A673 (cell line): ENCODE results near the gene PRKCI. TPM values are rescaled to one million over a fixed set of nuclear protein-coding genes. Genes with fewer than 3 reads are reported as not detected.
"Not testable (repeated sequence)": the region's sequence is repeated elsewhere in the genome, so short reads cannot be mapped to it uniquely, and the experiment has no call there.

Source experiments
- BruUV-seq: library from RNA; stranded (reverse); fragments of 400-500 nt; replicated peaks from 2 replicates; lab custom pipeline; 2021; lab: Mats Ljungman, UMichigan
- CTCF ChIA-PET: fragments of 300-600 bp; sonication (Branson Sonifier 250); formaldehyde crosslinking; loops from one replicate; lab custom pipeline; 2022; ENCODE audit warnings: antibody characterized with exemption; lab: Charles Lee
- POLR2A ChIA-PET: fragments of 300-600 bp; sonication (Branson Sonifier 250); formaldehyde crosslinking; loops from one replicate; lab custom pipeline; 2022; ENCODE audit warnings: antibody characterized with exemption; ENCODE audit not compliant: low non-redundant PET; lab: Charles Lee
- DNase-seq: peaks from one replicate; pipeline ENCODE4 v3.0.0-alpha.2; 2015; ENCODE audit warnings: low spot score
- H3K27ac ChIP-seq: fragments of 200-600 bp; sonication (generic); 2 replicates; pipeline ENCODE4 v1.5.1; 2016; ENCODE audit warnings: mixed run types, low read depth, mild to moderate bottlenecking, mixed read lengths, antibody characterized with exemption, low read length; ENCODE audit not compliant: poor library complexity, severe bottlenecking
- H3K27me3 ChIP-seq: fragments of 200-600 bp; sonication (generic); replicated peaks from 2 replicates; pipeline ENCODE4 v1.6.1; 2017; ENCODE audit warnings: mixed run types, low read depth, mild to moderate bottlenecking, mixed read lengths, antibody characterized with exemption, low read length; ENCODE audit not compliant: insufficient read depth, poor library complexity
- H3K36me3 ChIP-seq: fragments of 200-600 bp; sonication (generic); 2 replicates; pipeline ENCODE4 v1.6.1; 2016; ENCODE audit warnings: mixed run types, mild to moderate bottlenecking, mixed read lengths, antibody characterized with exemption, low read length; ENCODE audit not compliant: insufficient read depth, poor library complexity, severe bottlenecking
- H3K4me1 ChIP-seq: fragments of 200-600 bp; sonication (generic); 2 replicates; pipeline ENCODE4 v1.6.1; 2017; ENCODE audit warnings: mixed run types, mild to moderate bottlenecking, mixed read lengths, antibody characterized with exemption, low read length; ENCODE audit not compliant: insufficient read depth, poor library complexity, severe bottlenecking
- H3K4me3 ChIP-seq: fragments of 200-600 bp; sonication (generic); 2 replicates; pipeline ENCODE4 v1.5.1; 2016; ENCODE audit warnings: low read depth, mixed run types, mild to moderate bottlenecking, mixed read lengths, low read length; ENCODE audit not compliant: poor library complexity, severe bottlenecking
- H3K9me3 ChIP-seq: fragments of 200-600 bp; sonication (generic); 2 replicates; pipeline ENCODE4 v1.6.1; 2016; ENCODE audit warnings: mixed run types, low read depth, mild to moderate bottlenecking, mixed read lengths, antibody characterized with exemption, low read length; ENCODE audit not compliant: poor library complexity, severe bottlenecking
- EZH2 ChIP-seq: fragments of 200-600 bp; sonication (generic); IDR thresholded peaks from 2 replicates; pipeline ENCODE4 v1.6.1; 2017; ENCODE audit warnings: borderline replicate concordance, low read depth, mild to moderate bottlenecking, mixed read lengths, antibody characterized with exemption, low read length; ENCODE audit not compliant: poor library complexity, severe bottlenecking
- intact Hi-C: fragments of 100-400 bp; cut with micrococcal nuclease; formaldehyde crosslinking; loops from one replicate; pipeline ENCODE4 v1.10.0; 2022; ENCODE audit not compliant: unreplicated experiment
- total RNA-seq: library from RNA; stranded (reverse); gene quantifications from 2 replicates; pipeline ENCODE4 v1.2.3, GENCODE V29; 2021
- TF ChIP-seq, protein P1 (sequence below): fragments of 300-800, 200-600 bp; sonication (generic); conservative IDR thresholded peaks from 2 replicates; pipeline ENCODE4 v1.5.1; 2017; ENCODE audit warnings: low read depth, mild to moderate bottlenecking, antibody characterized with exemption, low read length, moderate library complexity, mixed read lengths

Gene PRKCI
- total RNA-seq, 1 experiment from 2014 or later: 48.2 TPM

DNA sequence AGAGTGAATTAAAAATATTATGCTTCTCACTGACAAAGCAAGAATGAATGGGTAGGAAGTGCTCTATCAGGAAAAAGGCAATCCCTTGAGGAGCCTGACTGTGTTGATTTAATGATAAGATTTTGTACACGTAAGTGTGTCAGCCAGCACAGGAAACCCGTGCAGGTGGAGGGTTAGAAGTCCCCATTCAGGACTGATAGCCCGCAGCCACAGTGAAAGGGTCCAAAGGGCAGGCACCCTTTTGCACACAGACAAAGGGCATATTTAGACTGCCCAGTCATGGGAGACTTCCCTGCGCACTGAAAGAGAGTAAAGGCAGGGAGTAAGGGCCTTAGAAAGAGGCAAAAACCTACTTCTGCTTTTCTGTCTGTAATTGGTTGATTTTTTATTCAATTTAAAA, 108.9 kb downstream of the PRKCI start:
- no peaks in the 10 kb centered on the region for H3K36me3 ChIP-seq
- CTCF ChIA-PET: no interaction called here
- no peak for DNase-seq
- BruUV-seq: no TSS peak
- POLR2A ChIA-PET: no interaction called here
- H3K27me3 ChIP-seq: no peaks in the 10 kb centered on the region
- intact Hi-C loops: no loop called here
- H3K9me3 ChIP-seq: no peaks in the 10 kb centered on the region
- TF ChIP-seq EZH2: no peak
- TF ChIP-seq, protein P1, sequence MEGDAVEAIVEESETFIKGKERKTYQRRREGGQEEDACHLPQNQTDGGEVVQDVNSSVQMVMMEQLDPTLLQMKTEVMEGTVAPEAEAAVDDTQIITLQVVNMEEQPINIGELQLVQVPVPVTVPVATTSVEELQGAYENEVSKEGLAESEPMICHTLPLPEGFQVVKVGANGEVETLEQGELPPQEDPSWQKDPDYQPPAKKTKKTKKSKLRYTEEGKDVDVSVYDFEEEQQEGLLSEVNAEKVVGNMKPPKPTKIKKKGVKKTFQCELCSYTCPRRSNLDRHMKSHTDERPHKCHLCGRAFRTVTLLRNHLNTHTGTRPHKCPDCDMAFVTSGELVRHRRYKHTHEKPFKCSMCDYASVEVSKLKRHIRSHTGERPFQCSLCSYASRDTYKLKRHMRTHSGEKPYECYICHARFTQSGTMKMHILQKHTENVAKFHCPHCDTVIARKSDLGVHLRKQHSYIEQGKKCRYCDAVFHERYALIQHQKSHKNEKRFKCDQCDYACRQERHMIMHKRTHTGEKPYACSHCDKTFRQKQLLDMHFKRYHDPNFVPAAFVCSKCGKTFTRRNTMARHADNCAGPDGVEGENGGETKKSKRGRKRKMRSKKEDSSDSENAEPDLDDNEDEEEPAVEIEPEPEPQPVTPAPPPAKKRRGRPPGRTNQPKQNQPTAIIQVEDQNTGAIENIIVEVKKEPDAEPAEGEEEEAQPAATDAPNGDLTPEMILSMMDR: no peak
- no peak overlapping the region for H3K27ac ChIP-seq
- no peaks in the 10 kb centered on the region for H3K4me1 ChIP-seq
- no peak overlapping the region for H3K4me3 ChIP-seq

DNA sequence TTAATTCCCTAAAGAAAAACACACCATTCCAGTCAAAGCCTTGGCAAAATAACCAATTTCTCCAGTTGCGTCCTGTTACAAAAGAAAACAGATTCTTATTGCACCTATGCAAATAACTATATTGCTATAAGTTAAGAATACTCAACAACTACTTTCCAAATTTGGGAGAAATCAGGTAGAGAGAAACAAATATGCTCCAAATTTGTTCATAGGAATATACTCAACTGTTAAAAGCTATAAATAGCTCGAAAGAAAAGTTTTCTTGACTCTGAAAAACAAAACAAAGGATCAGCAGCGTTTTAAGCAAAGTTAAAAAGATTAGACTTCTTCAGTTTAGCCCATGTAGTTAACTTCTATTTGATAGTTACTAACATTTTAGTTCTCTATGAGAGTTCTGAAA, 115.2 kb downstream of the PRKCI start:
- Histone ChIP-seq H3K36me3 (no peaks in the 10 kb centered on the region), H3K4me3 (no peak overlapping the region), H3K27ac (no peak overlapping the region), H3K9me3 (peaks cover 16% of the 10 kb centered on the region), H3K27me3 (no peaks in the 10 kb centered on the region), H3K4me1 (no peaks in the 10 kb centered on the region)
- BruUV-seq: no TSS peak
- TF ChIP-seq, protein P1: no peak
- TF ChIP-seq EZH2: no peak
- intact Hi-C loops: no loop called here
- DNase-seq: no peak
- POLR2A ChIA-PET: no interaction called here
- CTCF ChIA-PET: no interaction called here

DNA sequence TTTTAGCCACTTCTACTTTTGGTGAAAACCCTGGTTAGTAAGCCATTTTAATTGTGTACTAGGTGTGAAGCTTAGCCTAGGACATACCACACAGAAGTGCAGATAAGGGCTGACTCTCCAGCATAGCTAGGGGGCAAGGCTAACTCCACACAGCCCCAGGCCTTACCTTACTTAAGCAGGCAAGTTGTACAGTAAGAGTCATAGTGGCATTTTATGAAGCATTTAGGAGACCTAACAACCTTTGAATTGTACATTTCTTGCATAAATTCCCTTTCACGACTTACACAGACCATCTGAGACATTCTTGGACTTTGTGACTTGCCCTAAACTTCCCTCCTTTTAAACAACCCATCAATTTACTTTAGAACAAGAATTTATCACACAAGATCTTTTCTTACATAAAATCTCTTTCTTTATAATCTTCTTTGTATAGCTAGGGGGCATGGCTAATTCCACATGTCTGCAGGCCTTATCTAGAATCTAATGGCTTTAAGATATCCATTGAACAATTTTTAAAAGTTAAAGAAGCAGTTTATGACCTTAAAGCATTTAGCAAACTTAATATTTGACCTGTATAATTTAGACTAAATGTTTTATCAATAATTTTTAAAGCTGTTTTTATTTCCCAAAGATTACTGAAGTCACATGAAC, 116.6 kb downstream of the PRKCI start:
- TF ChIP-seq EZH2: no peak
- TF ChIP-seq, protein P1: no peak
- no TSS peak for BruUV-seq
- ChIA-PET POLR2A (no interaction called here), CTCF (interaction anchor here (0.5 kb wide), 1 partner anchor 570 kb away, joined by 9 read pairs; the partner anchor contains the start of gene ACTRT3)
- Histone ChIP-seq H3K27ac (no peak overlapping the region), H3K4me3 (no peak overlapping the region), H3K27me3 (no peaks in the 10 kb centered on the region), H3K9me3 (peaks cover 16% of the 10 kb centered on the region), H3K4me1 (no peaks in the 10 kb centered on the region), H3K36me3 (no peaks in the 10 kb centered on the region)
- DNase-seq: no peak
- intact Hi-C loops: no loop called here

DNA sequence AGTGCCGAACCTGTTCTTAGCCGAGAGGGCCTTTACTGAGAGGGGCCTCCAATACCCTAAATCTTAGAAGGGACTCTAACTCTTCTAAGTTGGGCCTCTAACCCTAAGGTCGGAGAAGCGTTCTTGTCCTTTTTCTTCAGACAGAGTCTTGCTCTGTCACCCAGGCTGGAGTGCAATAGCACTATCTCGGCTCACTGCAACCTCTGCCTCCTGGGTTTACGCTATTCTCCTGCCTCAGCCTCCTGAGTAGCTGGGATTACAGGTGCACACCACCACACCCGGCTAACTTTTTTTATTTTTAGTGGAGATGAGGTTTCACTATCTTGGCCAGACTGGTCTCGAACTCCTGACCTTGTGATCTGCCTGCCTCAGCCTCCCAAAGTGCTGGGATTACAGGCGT, 120.0 kb downstream of the PRKCI start:
- BruUV-seq, intact Hi-C loops: not testable (repeated sequence)

DNA sequence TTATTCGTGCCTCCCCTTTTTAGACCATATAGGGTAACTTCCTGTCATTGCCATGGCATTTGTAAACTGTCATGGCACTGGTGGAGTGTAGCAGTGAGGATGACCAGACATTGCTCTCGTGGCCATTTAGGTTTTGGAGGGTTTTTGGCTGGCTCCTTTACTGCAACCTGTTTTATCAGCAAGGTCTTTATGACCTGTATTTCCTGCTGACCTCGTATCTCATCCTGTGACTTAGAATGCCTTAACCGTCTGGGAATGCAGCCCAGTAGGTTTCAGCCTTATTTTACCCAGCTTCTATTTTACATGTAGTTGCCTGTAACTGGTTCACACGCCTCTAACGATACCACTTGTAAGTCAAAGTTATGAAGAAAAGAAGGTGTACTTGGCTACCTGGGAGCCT, 121.6 kb downstream of the PRKCI start:
- H3K4me3 ChIP-seq, H3K27me3 ChIP-seq, H3K36me3 ChIP-seq, H3K27ac ChIP-seq, H3K4me1 ChIP-seq, DNase-seq, POLR2A ChIA-PET, intact Hi-C loops, BruUV-seq, H3K9me3 ChIP-seq, CTCF ChIA-PET: not testable (repeated sequence)

More for the DNA sequence above, 120.0 kb downstream of the PRKCI start:
- H3K27me3 ChIP-seq, H3K36me3 ChIP-seq, DNase-seq, CTCF ChIA-PET, H3K4me3 ChIP-seq, POLR2A ChIA-PET, H3K4me1 ChIP-seq, H3K27ac ChIP-seq: not testable (repeated sequence)
- peaks cover 14% of the 10 kb centered on the region for H3K9me3 ChIP-seq
